A673 (cell line): ENCODE results near the gene HHIPL2.

Experiments
- CTCF ChIP-seq: fragments of 300-800, 200-600 bp; sonication (generic); conservative IDR thresholded peaks from 2 replicates; pipeline ENCODE4 v1.5.1; 2017; ENCODE audit warnings: low read depth, mild to moderate bottlenecking, antibody characterized with exemption, low read length, moderate library complexity, mixed read lengths
- EZH2 ChIP-seq: fragments of 200-600 bp; sonication (generic); IDR thresholded peaks from 2 replicates; pipeline ENCODE4 v1.6.1; 2017; ENCODE audit warnings: borderline replicate concordance, low read depth, mild to moderate bottlenecking, mixed read lengths, antibody characterized with exemption, low read length; ENCODE audit not compliant: poor library complexity, severe bottlenecking

- TF ChIP-seq EZH2 = no peak
- TF ChIP-seq CTCF = no peak
Observed at GRCh38 chr1:222555992-222556615, 8.2 kb upstream of the HHIPL2 start.
